ENCODE results near the gene LRP8. TPM values are rescaled to one million over a fixed set of nuclear protein-coding genes. Genes with fewer than 3 reads are reported as not detected.
A peak's percentile ranks its signal among the peaks of the same experiment; 100 is the strongest.

The LRP8 gene
- total and polyA plus RNA-seq, 2 donors from 2014 or later: 1.4 to 6.9 TPM

DNA sequence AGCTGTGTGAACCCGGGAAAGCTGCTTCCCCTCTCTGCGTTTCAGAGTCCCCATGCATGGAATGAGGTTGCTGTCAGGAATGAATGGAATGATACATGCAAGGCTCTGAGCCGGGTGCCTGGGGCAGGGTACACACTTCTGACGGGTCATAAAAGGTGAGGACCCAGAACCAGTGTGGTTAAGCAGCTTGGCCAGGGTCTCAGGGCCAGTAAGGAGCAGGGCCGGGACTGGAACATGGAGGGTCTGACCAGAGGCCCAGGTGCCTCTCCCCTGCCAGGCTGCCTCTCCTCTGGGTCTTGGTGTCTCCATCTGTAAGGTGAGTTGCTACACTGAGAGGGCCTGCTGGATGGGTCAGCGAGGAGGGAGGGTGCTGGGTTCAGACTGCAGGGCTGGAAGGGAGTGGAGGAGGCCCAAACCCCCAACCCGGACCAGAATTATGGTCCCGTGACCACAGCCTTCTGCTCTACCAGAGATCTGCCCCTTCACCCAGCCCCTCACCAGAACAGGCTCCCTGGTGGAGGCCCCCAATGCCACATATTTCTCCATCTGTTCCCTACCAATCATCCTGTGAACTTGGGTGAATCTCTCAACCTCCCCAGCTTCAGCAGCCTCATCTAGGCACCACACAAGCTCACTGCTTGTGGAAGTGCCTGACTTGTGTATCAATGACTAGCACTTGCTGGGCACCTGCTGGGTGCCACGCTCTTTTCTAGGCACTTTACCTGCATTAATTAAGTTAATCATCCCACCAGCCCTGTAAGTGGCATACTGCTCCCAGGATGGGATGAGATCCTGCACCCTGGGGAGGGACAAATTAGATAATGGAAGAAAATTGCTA, 16.2 kb upstream of the LRP8 start:
- H3K4me3 ChIP-seq (ENCODE audit: low read length in 3 of 3): no peak overlapping the region
- no peak overlapping the region for H3K27ac ChIP-seq (ENCODE audit: low read depth in 2 of 2, low read length in 2 of 2)
- TF ChIP-seq, protein P1, sequence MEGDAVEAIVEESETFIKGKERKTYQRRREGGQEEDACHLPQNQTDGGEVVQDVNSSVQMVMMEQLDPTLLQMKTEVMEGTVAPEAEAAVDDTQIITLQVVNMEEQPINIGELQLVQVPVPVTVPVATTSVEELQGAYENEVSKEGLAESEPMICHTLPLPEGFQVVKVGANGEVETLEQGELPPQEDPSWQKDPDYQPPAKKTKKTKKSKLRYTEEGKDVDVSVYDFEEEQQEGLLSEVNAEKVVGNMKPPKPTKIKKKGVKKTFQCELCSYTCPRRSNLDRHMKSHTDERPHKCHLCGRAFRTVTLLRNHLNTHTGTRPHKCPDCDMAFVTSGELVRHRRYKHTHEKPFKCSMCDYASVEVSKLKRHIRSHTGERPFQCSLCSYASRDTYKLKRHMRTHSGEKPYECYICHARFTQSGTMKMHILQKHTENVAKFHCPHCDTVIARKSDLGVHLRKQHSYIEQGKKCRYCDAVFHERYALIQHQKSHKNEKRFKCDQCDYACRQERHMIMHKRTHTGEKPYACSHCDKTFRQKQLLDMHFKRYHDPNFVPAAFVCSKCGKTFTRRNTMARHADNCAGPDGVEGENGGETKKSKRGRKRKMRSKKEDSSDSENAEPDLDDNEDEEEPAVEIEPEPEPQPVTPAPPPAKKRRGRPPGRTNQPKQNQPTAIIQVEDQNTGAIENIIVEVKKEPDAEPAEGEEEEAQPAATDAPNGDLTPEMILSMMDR (IDR thresholded peaks at IDR 0.05; ENCODE audit: borderline replicate concordance, extremely low read depth, insufficient read depth): no peak
- intact Hi-C loops (cut with DNase I): no loop called here
- FAIRE-seq: no peak
- no peak overlapping the region for H3K9ac ChIP-seq (ENCODE audit: low read length in 3 of 3)
- H3K9me3 ChIP-seq (ENCODE audit: control insufficient read depth in 2 of 3, insufficient read depth in 1 of 3, low read length in 3 of 3): no peaks in the 10 kb centered on the region
- H3K36me3 ChIP-seq (ENCODE audit: control insufficient read depth in 2 of 3, insufficient read depth in 3 of 3, low read length in 3 of 3): no peaks in the 10 kb centered on the region
- peak in 4 of 5 donors; percentile 25 to 37 (median 26) for DNase-seq
- H3K27me3 ChIP-seq (ENCODE audit: control insufficient read depth, insufficient read depth, low read length): no peaks in the 10 kb centered on the region
- H3K4me1 ChIP-seq (ENCODE audit: control insufficient read depth in 2 of 3, insufficient read depth in 2 of 3, low read depth in 1 of 3, low read length in 3 of 3): no peaks in the 10 kb centered on the region

DNA sequence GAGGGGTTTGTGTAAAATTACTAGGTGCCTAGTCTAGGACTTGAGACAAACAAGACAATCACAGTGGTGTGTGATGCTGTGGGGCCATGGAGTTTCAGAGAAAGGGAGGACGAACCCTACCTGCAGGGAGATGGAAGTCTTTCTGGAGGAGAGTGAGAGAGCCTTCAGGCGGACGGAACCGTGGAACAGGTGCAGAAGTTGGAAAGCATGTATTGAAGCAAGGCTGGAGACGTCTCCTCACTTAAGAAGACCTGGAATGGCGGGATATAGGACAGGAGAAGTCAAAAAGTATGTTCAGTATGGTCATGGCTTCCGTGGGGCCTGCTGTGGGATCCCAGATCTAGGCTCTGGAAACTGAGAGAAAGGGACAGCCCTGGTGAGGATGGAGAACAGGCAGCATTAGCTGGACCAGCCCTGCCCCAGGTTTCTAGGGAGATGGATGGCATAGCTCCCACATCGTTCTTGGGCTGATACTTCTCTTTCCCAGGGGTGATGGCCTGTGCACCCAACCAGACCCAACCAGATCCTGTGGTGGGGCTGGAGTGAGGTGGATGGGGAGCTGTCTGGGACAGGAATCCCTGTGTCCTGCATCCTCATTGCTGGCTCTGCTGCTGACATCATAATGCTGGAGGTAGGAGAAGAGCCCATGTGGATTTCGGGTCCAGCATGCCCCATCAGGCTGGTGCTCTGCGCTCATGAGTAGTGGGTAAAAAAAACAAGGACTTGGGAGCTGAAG, 15.0 kb upstream of the LRP8 start:
- Histone ChIP-seq H3K4me3 (ENCODE audit: low read length in 3 of 3) (no peak overlapping the region), H3K27me3 (ENCODE audit: control insufficient read depth, insufficient read depth, low read length) (no peaks in the 10 kb centered on the region), H3K36me3 (ENCODE audit: control insufficient read depth in 2 of 3, insufficient read depth in 3 of 3, low read length in 3 of 3) (no peaks in the 10 kb centered on the region), H3K9me3 (ENCODE audit: control insufficient read depth in 2 of 3, insufficient read depth in 1 of 3, low read length in 3 of 3) (no peaks in the 10 kb centered on the region), H3K27ac (ENCODE audit: low read depth in 2 of 2, low read length in 2 of 2) (no peak overlapping the region), H3K9ac (ENCODE audit: low read length in 3 of 3) (no peak overlapping the region), H3K4me1 (ENCODE audit: control insufficient read depth in 2 of 3, insufficient read depth in 2 of 3, low read depth in 1 of 3, low read length in 3 of 3) (no peaks in the 10 kb centered on the region)
- FAIRE-seq (no peak), DNase-seq (peak in 3 of 5 donors; percentile 4 to 26 (median 24))
- TF ChIP-seq, protein P1 (IDR thresholded peaks at IDR 0.05; ENCODE audit: borderline replicate concordance, extremely low read depth, insufficient read depth): no peak
- intact Hi-C loops (cut with DNase I): no loop called here

DNA sequence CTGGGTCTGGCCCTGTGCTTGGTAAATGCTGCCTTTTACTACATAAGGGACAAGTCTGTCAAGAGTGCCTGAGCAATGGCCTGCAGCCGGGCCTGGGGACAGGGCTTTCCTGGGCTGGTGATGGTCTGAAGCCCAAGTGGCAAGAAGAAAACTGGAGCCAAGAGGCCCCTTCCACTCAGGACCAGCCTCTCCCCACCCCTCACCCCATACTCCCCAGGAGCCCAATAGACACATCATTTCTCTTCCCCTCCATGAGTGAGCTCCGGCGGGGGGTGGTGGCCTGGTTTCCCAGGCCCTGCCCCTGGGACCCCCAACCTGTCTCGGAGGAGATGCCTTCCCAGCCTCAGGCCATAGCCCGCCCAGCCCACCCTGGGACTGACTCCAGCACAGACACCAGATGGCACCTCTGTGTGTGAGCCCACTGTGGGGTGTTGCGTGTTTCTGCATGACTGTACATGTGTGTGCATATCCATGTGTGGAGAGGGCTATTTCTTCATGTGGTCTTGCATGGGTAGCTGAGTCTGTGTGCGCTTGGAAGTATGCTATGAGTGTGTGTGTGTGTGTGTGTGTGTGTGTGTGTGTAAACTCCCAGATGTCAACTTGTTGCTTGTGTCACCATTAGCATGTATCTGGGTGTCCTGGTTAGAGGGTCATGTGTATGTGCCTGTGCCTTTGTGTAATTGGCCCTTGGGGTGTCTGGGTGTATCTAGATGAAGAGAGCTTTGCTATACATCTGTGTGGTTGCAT, 14.3 kb upstream of the LRP8 start:
- Histone ChIP-seq H3K27ac (ENCODE audit: low read depth in 2 of 2, low read length in 2 of 2) (no peak overlapping the region), H3K27me3 (ENCODE audit: control insufficient read depth, insufficient read depth, low read length) (no peaks in the 10 kb centered on the region), H3K9me3 (ENCODE audit: control insufficient read depth in 2 of 3, insufficient read depth in 1 of 3, low read length in 3 of 3) (no peaks in the 10 kb centered on the region), H3K4me1 (ENCODE audit: control insufficient read depth in 2 of 3, insufficient read depth in 2 of 3, low read depth in 1 of 3, low read length in 3 of 3) (no peaks in the 10 kb centered on the region), H3K4me3 (ENCODE audit: low read length in 3 of 3) (no peak overlapping the region), H3K9ac (ENCODE audit: low read length in 3 of 3) (no peak overlapping the region), H3K36me3 (ENCODE audit: control insufficient read depth in 2 of 3, insufficient read depth in 3 of 3, low read length in 3 of 3) (no peaks in the 10 kb centered on the region)
- peak in 3 of 5 donors; percentile 8 to 56 (median 23) for DNase-seq
- no peak for FAIRE-seq
- intact Hi-C loops (cut with DNase I): no loop called here
- TF ChIP-seq, protein P1 (IDR thresholded peaks at IDR 0.05; ENCODE audit: borderline replicate concordance, extremely low read depth, insufficient read depth): no peak

Measured in kidney (tissue), 14 donors.